ENCODE measurements around the gene PARD6A. TPM values are rescaled to one million over a fixed set of nuclear protein-coding genes. Genes with fewer than 3 reads are reported as not detected.

PARD6A gene
- total and polyA plus RNA-seq, 2 donors (not counting 3 experiments of a cell fraction or from before 2014, with no cell fraction given), result 1.3 to 2.9 TPM

DNA sequence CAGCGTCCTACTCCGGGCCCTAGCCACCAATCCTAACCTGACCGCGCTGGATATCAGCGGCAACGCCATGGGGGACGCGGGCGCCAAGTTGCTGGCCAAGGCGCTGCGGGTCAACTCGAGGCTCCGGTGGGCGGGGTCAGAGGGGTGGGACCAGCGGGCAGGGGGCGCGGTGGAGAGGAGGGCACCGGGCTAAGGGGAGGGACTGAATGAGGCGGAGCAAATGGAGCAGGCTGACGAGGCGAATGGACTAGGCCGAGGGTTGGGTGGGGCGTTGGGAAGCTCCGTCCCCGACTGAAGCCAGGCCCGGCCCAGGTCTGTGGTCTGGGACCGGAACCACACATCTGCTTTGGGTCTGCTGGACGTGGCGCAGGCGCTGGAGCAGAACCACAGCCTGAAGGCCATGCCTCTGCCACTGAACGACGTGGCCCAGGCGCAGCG, 11.2 kb upstream of the PARD6A start:
- Histone ChIP-seq H3K27ac (ENCODE audit: insufficient read depth, low read depth, low read length) (no peak overlapping the region), H3K4me1 (ENCODE audit: control insufficient read depth, extremely low read depth, insufficient read depth, low read length) (peaks cover 5% of the 10 kb centered on the region), H3K79me2 (ENCODE audit: control insufficient read depth, insufficient read depth, low read length) (no peaks in the 10 kb centered on the region), H3K4me2 (ENCODE audit: insufficient read depth, low read length) (no peak overlapping the region), H3K9ac (replicated peaks; ENCODE audit: extremely low read depth, insufficient read depth, low read length) (no peak overlapping the region), H2AFZ (ENCODE audit: low read depth, low read length) (no peak overlapping the region), H3K36me3 (ENCODE audit: control insufficient read depth in 2 of 2, extremely low read depth in 1 of 2, insufficient read depth in 2 of 2, low read length in 2 of 2) (no peaks in the 10 kb centered on the region), H3K4me3 (replicated peaks in 1 of 3; ENCODE audit: insufficient read depth in 1 of 3, low read depth in 1 of 3, low read length in 3 of 3) (no peak overlapping the region), H3K9me1 (replicated peaks; ENCODE audit: control insufficient read depth, extremely low read depth, insufficient read depth, low read length) (no peaks in the 10 kb centered on the region), H3K27me3 (ENCODE audit: control insufficient read depth in 2 of 2, insufficient read depth in 2 of 2, low read length in 2 of 2) (peaks cover 40 to 45% of the 10 kb centered on the region in 2 experiments), H4K20me1 (replicated peaks; ENCODE audit: control insufficient read depth, extremely low read depth, insufficient read depth, low read length) (no peaks in the 10 kb centered on the region), H3K9me3 (replicated peaks; ENCODE audit: control insufficient read depth, insufficient read depth, low read length) (no peaks in the 10 kb centered on the region)
- DNase-seq (ENCODE audit: low read depth, low spot score), result no peak
- intact Hi-C loops (cut with micrococcal nuclease), result no loop called here
- BruUV-seq (replicated peaks), result no TSS peak
- no peak for FAIRE-seq
- no peak for TF ChIP-seq EZH2 (IDR thresholded peaks at IDR 0.05; ENCODE audit: borderline replicate concordance, low read depth, low read length, severe bottlenecking)
- TF ChIP-seq JUN (IDR thresholded peaks at IDR 0.05; ENCODE audit: borderline replicate concordance, insufficient read depth, insufficient read length, low read depth), result no peak
- no peak for TF ChIP-seq POLR2A (IDR thresholded peaks at IDR 0.05; ENCODE audit: low read depth, low read length)
- no peak for TF ChIP-seq MYC (IDR thresholded peaks at IDR 0.05; ENCODE audit: low read depth, low read length)
- TF ChIP-seq MAX (IDR thresholded peaks at IDR 0.05; ENCODE audit: insufficient read depth, insufficient read length), result no peak
- no peak for TF ChIP-seq GATA2 (IDR thresholded peaks at IDR 0.05; ENCODE audit: insufficient read depth, insufficient read length, low read depth, low read length)
- no peak for TF ChIP-seq FOS (IDR thresholded peaks at IDR 0.05; ENCODE audit: borderline replicate concordance, insufficient read depth, low read length)
- TF ChIP-seq, protein P1, sequence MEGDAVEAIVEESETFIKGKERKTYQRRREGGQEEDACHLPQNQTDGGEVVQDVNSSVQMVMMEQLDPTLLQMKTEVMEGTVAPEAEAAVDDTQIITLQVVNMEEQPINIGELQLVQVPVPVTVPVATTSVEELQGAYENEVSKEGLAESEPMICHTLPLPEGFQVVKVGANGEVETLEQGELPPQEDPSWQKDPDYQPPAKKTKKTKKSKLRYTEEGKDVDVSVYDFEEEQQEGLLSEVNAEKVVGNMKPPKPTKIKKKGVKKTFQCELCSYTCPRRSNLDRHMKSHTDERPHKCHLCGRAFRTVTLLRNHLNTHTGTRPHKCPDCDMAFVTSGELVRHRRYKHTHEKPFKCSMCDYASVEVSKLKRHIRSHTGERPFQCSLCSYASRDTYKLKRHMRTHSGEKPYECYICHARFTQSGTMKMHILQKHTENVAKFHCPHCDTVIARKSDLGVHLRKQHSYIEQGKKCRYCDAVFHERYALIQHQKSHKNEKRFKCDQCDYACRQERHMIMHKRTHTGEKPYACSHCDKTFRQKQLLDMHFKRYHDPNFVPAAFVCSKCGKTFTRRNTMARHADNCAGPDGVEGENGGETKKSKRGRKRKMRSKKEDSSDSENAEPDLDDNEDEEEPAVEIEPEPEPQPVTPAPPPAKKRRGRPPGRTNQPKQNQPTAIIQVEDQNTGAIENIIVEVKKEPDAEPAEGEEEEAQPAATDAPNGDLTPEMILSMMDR (IDR thresholded peaks at IDR 0.05; ENCODE audit: extremely low read depth in 1 of 2, insufficient read depth in 1 of 2, low read depth in 1 of 2, low read length in 2 of 2), result no peak
- TF ChIP-seq POLR2AphosphoS5 (IDR thresholded peaks at IDR 0.05; ENCODE audit: insufficient read depth, low read depth, low read length), result no peak
- ChIA-PET CTCF (interaction anchor here (0.7 to 2.3 kb wide), 4 partner anchors 9 to 103 kb away, joined by 4 to 7 read pairs (median 5); no protein-coding TSS in a partner anchor), POLR2A (no interaction called here)
- dilution Hi-C loops (cut with MboI; ENCODE audit: extremely low pct_ligation_motif_present, low sequenced_read_pairs), result no loop called here
